Measurements from ENCODE around the gene AQP2.

AQP2 gene

GRCh38 chr12:49998453-49998852 is 47.9 kb downstream of the AQP2 start:
- no peak for DNase-seq

- no peak for DNase-seq
Observed at GRCh38 chr12:50003595-50003994, 53.1 kb downstream of the AQP2 start.

- no peak for DNase-seq
Observed at GRCh38 chr12:50004696-50005095, 54.2 kb downstream of the AQP2 start.

- no peak for DNase-seq
Observed at GRCh38 chr12:50005175-50005574, 54.6 kb downstream of the AQP2 start.

GRCh38 chr12:50006280-50006679 is 55.7 kb downstream of the AQP2 start:
- DNase-seq: no peak

- no peak for DNase-seq
Observed at GRCh38 chr12:50006754-50007442, 56.4 kb downstream of the AQP2 start.
